Panc1 (cell line): ENCODE measurements around the gene SMIM27.

Source experiments
- CTCF ChIP-seq: fragments of 450-650 bp; IDR thresholded peaks from 2 replicates; pipeline ENCODE4 v1.5.1; 2017; ENCODE audit warnings: mild to moderate bottlenecking
- POLR2AphosphoS5 ChIP-seq: IDR thresholded peaks from 2 replicates; pipeline ENCODE4 v1.6.1; 2012; ENCODE audit warnings: mild to moderate bottlenecking, low read depth, low read length, moderate library complexity
- REST ChIP-seq, 2 experiments: IDR thresholded peaks; 2 replicates each; pipeline ENCODE4 v1.6.1; 2011 to 2012; ENCODE audit warnings: low read depth in 2 of 2, control low read depth in 1 of 2, low read length in 1 of 2, mild to moderate bottlenecking in 1 of 2, moderate library complexity in 1 of 2; ENCODE audit not compliant: insufficient read depth in 1 of 2

DNA sequence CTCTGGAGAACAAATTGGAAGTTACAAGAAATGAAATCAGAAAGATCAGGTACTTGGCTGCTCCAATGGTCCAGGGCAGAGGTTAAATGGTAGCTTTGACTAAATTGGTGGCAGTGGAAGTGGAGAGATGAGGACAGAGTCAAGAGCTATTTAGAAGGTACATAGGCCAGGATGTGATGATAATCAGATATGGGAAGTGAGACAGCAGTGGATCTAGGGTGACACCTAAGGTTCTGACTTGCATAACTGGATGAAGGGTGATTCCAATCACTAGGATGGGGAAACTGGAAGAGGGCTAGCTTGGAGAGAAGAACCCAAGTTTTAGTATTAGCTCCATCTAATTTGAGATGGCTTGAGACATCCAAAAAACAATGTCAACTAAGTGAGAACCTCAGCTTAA is 44.8 kb downstream of the SMIM27 start:
- no peak for TF ChIP-seq CTCF
- no peak for TF ChIP-seq REST (IDR thresholded peaks at IDR 0.05; ENCODE audit: insufficient read depth in 1 of 2, low read depth in 2 of 2, low read length in 1 of 2)
- TF ChIP-seq POLR2AphosphoS5, result no peak
